HepG2 (cell line): Measurements from ENCODE around the gene STK4. TPM values are rescaled to one million over a fixed set of nuclear protein-coding genes. Genes with fewer than 3 reads are reported as not detected.
A peak's percentile ranks its signal among the peaks of the same experiment; 100 is the strongest.

ENCODE experiments used
- CAMTA2 ChIP-seq: sonication (generic); formaldehyde crosslinking; IDR thresholded peaks from 2 replicates; pipeline ENCODE4 v1.4.0; 2020; ENCODE audit warnings: mild to moderate bottlenecking, missing genetic modification reagents, borderline replicate concordance
- EHMT2 ChIP-seq: fragments of 200-600 bp; sonication (generic); IDR thresholded peaks from 2 replicates; pipeline ENCODE4 v1.7.0; 2017; ENCODE audit warnings: antibody characterized with exemption, low read depth, low read length, borderline replicate concordance
- ELF4 ChIP-seq: sonication (generic); formaldehyde crosslinking; IDR thresholded peaks from 2 replicates; pipeline ENCODE4 v1.5.0; 2020; ENCODE audit warnings: missing genetic modification reagents, mild to moderate bottlenecking, moderate library complexity, borderline replicate concordance
- ESRRA ChIP-seq: sonication (generic); formaldehyde crosslinking; IDR thresholded peaks from 2 replicates; pipeline ENCODE4 v1.5.1; 2020; ENCODE audit warnings: mild to moderate bottlenecking, low read depth, missing genetic modification reagents
- HMGXB4 ChIP-seq, 2 experiments: sonication (generic) in 1 of 2; formaldehyde crosslinking in 1 of 2; IDR thresholded peaks; 2 replicates each; pipeline versions ENCODE4 v1.4.0 to v1.6.1; 2018 to 2020; ENCODE audit warnings: missing genetic modification reagents in 2 of 2, borderline replicate concordance in 1 of 2, low read depth in 1 of 2, mild to moderate bottlenecking in 1 of 2, missing biosample characterization in 1 of 2
- MAFF ChIP-seq: IDR thresholded peaks from 2 replicates; pipeline ENCODE4 v1.6.1; 2011; ENCODE audit warnings: low read depth, low read length, improper control_type of control experiment
- MEF2D ChIP-seq: sonication (generic); formaldehyde crosslinking; IDR thresholded peaks from 2 replicates; pipeline ENCODE4 v1.5.1; 2020; ENCODE audit warnings: mild to moderate bottlenecking, missing genetic modification reagents
- PHF8 ChIP-seq: sonication (generic); formaldehyde crosslinking; IDR thresholded peaks from 2 replicates; pipeline ENCODE4 v1.5.0; 2020; ENCODE audit warnings: missing genetic modification reagents
- RAD21 ChIP-seq: fragments of 450-650 bp; formaldehyde crosslinking; IDR thresholded peaks from 2 replicates; pipeline ENCODE4 v1.5.0; 2020; ENCODE audit warnings: mild to moderate bottlenecking
- RBAK ChIP-seq: sonication (generic); formaldehyde crosslinking; IDR thresholded peaks from 2 replicates; pipeline ENCODE4 v1.5.1; 2020; ENCODE audit warnings: mild to moderate bottlenecking, missing genetic modification reagents
- STAG1 ChIP-seq: sonication (generic); formaldehyde crosslinking; IDR thresholded peaks from 2 replicates; pipeline ENCODE4 v1.4.0; 2020; ENCODE audit warnings: missing genetic modification reagents
- TAF15 ChIP-seq: fragments of 200-400 bp; formaldehyde crosslinking; IDR thresholded peaks from one replicate; pipeline ENCODE4 v1.6.1; 2018; ENCODE audit warnings: mild to moderate bottlenecking, low read depth, low read length; ENCODE audit not compliant: poor library complexity, severe bottlenecking
- THAP11 ChIP-seq: IDR thresholded peaks from 2 replicates; pipeline ENCODE4 v1.6.1; 2016; ENCODE audit warnings: missing biosample characterization, missing genetic modification reagents
- TMF1 ChIP-seq: sonication (generic); formaldehyde crosslinking; IDR thresholded peaks from 2 replicates; pipeline ENCODE4 v1.8.1; 2022; ENCODE audit warnings: low read depth, missing genetic modification reagents
- YEATS2 ChIP-seq: sonication (generic); formaldehyde crosslinking; IDR thresholded peaks from 2 replicates; pipeline ENCODE4 v1.4.0; 2020; ENCODE audit warnings: missing genetic modification reagents, borderline replicate concordance
- ZNF121 ChIP-seq: sonication (generic); formaldehyde crosslinking; IDR thresholded peaks from 2 replicates; pipeline ENCODE4 v1.5.0; 2020; ENCODE audit warnings: mild to moderate bottlenecking, missing genetic modification reagents
- ZNF274 ChIP-seq: sonication (generic); formaldehyde crosslinking; IDR thresholded peaks from 2 replicates; pipeline ENCODE4 v1.5.1; 2020; ENCODE audit warnings: mild to moderate bottlenecking, missing genetic modification reagents
- ZNF276 ChIP-seq: sonication (generic); formaldehyde crosslinking; IDR thresholded peaks from 2 replicates; pipeline ENCODE4 v1.4.0; 2020; ENCODE audit warnings: mild to moderate bottlenecking, low read depth, missing genetic modification reagents
- ZNF281 ChIP-seq: sonication (generic); formaldehyde crosslinking; IDR thresholded peaks from 2 replicates; pipeline ENCODE4 v1.4.0; 2020; ENCODE audit warnings: missing genetic modification reagents, borderline replicate concordance
- ZNF343 ChIP-seq: sonication (generic); formaldehyde crosslinking; IDR thresholded peaks from 2 replicates; pipeline ENCODE4 v1.4.0; 2020; ENCODE audit warnings: mild to moderate bottlenecking, missing genetic modification reagents
- ZNF780A ChIP-seq: sonication (generic); formaldehyde crosslinking; IDR thresholded peaks from 2 replicates; pipeline ENCODE4 v1.8.0; 2022; ENCODE audit warnings: mild to moderate bottlenecking, missing genetic modification reagents, moderate library complexity
- ZNF816 ChIP-seq: sonication (generic); formaldehyde crosslinking; IDR thresholded peaks from 2 replicates; pipeline ENCODE4 v1.8.0; 2022; ENCODE audit warnings: missing genetic modification reagents, mild to moderate bottlenecking, borderline replicate concordance
- polyA plus RNA-seq, 8 experiments: library from polyadenylated mRNA; depleted of rRNA in 3 of 8; stranded (reverse) in 7 of 8; unstranded in 1 of 8; fragments of >200 nt; fragmentation: Illumina TruSeq in 4 of 8; extraction: Trizol in 4 of 8; gene quantifications; 2 replicates each; pipeline versions ENCODE4 v1.2.1 to v1.2.3, GENCODE V29; 2011 to 2016; ENCODE audit warnings: low read depth in 4 of 8, missing spikeins in 1 of 8, mixed read lengths in 1 of 8; ENCODE audit not compliant: insufficient read depth in 1 of 8
- total RNA-seq, 5 experiments: library from RNA; depleted of rRNA; stranded (reverse); fragments of >200 nt; fragmentation: Illumina TruSeq; extraction: Trizol; gene quantifications; 2 replicates each; pipeline ENCODE4 v1.2.3, GENCODE V29; 2016; ENCODE audit warnings: low read depth in 1 of 5
- TF ChIP-seq, protein P1 (sequence below): sonication (generic); formaldehyde crosslinking; IDR thresholded peaks from 2 replicates; pipeline ENCODE4 v1.5.1; 2020; ENCODE audit warnings: mild to moderate bottlenecking, missing genetic modification reagents, borderline replicate concordance

Gene STK4
- total and polyA plus RNA-seq, 2 of the 13 experiments (the other 11 are each of a cell fraction or from before 2014, with no cell fraction given): 25.6 to 38.3 TPM

- no peak for TF ChIP-seq CAMTA2 (CRISPR knock-in tag)
- TF ChIP-seq ZNF816 (CRISPR knock-in tag): 0 out of 2 replicates have a peak, but pooled peaks have one; percentile 25
- no peak for TF ChIP-seq ZNF780A (CRISPR knock-in tag)
- no peak for TF ChIP-seq ZNF281 (CRISPR knock-in tag)
- TF ChIP-seq PHF8: no peak
- TF ChIP-seq MEF2D: 0 out of 2 replicates have a peak, but pooled peaks have one; percentile 22
- TF ChIP-seq MAFF: 0 out of 2 replicates have a peak, but pooled peaks have one; percentile 3
- no peak for TF ChIP-seq ZNF343 (CRISPR knock-in tag)
- no peak for TF ChIP-seq ZNF274
- no peak for TF ChIP-seq TAF15
- TF ChIP-seq ESRRA: no peak
- TF ChIP-seq ELF4 (CRISPR knock-in tag): no peak
- no peak for TF ChIP-seq YEATS2 (CRISPR knock-in tag)
- TF ChIP-seq THAP11 (CRISPR knock-in tag): peak; percentile 39; the same call in 1 of the 2 replicates
- TF ChIP-seq STAG1 (CRISPR knock-in tag): peak; percentile 90
- no peak for TF ChIP-seq RBAK
- peak; percentile 97 for TF ChIP-seq ZNF121
- peak; percentile 84 for TF ChIP-seq RAD21 (CRISPR knock-in tag)
- TF ChIP-seq ZNF276 (CRISPR knock-in tag): no peak
- TF ChIP-seq EHMT2: no peak
- TF ChIP-seq, protein P1, sequence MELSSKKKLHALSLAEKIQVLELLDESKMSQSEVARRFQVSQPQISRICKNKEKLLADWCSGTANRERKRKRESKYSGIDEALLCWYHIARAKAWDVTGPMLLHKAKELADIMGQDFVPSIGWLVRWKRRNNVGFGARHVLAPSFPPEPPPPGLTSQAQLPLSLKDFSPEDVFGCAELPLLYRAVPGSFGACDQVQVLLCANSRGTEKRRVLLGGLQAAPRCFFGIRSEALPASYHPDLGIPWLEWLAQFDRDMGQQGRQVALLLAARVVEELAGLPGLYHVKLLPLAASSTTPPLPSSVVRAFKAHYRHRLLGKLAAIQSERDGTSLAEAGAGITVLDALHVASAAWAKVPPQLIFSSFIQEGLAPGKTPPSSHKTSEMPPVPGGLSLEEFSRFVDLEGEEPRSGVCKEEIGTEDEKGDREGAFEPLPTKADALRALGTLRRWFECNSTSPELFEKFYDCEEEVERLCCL: no peak
- no peak for TF ChIP-seq TMF1 (CRISPR knock-in tag)
- 0 out of 4 replicates have a peak, but pooled peaks of 1 of the 2 experiments have one; percentile 56 for TF ChIP-seq HMGXB4 (CRISPR knock-in tag; IDR thresholded peaks at IDR 0.05; ENCODE audit: borderline replicate concordance in 1 of 2, low read depth in 1 of 2)
Observed at GRCh38 chr20:45044084-45044573, 77.8 kb downstream of the STK4 start (continued).
